Thoracic aorta (tissue), 2 donors: ENCODE results near the gene WHAMM. TPM values are rescaled to one million over a fixed set of nuclear protein-coding genes. Genes with fewer than 3 reads are reported as not detected.
A peak's percentile ranks its signal among the peaks of the same experiment; 100 is the strongest.

Experiments
- ATAC-seq: fragments of 150-250 bp; one replicate; pipeline ENCODE4 v1.8.0; 2017; ENCODE audit warnings: low read depth; ENCODE audit not compliant: insufficient number of reproducible peaks, low FRiP score
- DNase-seq: peaks from one replicate; pipeline ENCODE4 v3.0.0-alpha.2; 2020; ENCODE audit warnings: low spot score
- H3K27ac ChIP-seq, 2 donors: fragments of 200-600 bp; sonication (generic); 1 replicate in 1 of 2; 2 replicates in 1 of 2; pipeline ENCODE4 v1.5.1; 2016; ENCODE audit warnings: mild to moderate bottlenecking in 2 of 2, moderate library complexity in 2 of 2
- H3K27me3 ChIP-seq: fragments of 200-600 bp; sonication (generic); replicated peaks from 2 replicates; pipeline ENCODE4 v1.6.0; 2016; ENCODE audit warnings: mild to moderate bottlenecking; ENCODE audit not compliant: insufficient read depth
- H3K36me3 ChIP-seq: fragments of 200-600 bp; sonication (generic); one replicate; pipeline ENCODE4 v1.5.1; 2016
- H3K4me1 ChIP-seq, 2 donors: fragments of 200-600 bp; sonication (generic); 1 replicate in 1 of 2; 2 replicates in 1 of 2; pipeline versions ENCODE4 v1.5.1 to v1.6.0; 2016; ENCODE audit warnings: low read depth in 2 of 2, mild to moderate bottlenecking in 1 of 2; ENCODE audit not compliant: control insufficient read depth in 1 of 2
- H3K4me3 ChIP-seq: fragments of 200-600 bp; sonication (generic); 2 replicates; pipeline ENCODE4 v1.5.1; 2016; ENCODE audit warnings: mild to moderate bottlenecking
- H3K9me3 ChIP-seq: fragments of 200-600 bp; sonication (generic); 2 replicates; pipeline ENCODE4 v1.5.1; 2016
- total RNA-seq, 2 donors: library from RNA; depleted of rRNA; stranded (reverse); fragments of >200 nt; gene quantifications; one replicate each; pipeline versions ENCODE4 v1.1.0 to v1.2.3, GENCODE V29; 2016
- TF ChIP-seq, protein P1 (sequence below): fragments of 200-600 bp; sonication (generic); IDR thresholded peaks from one replicate; pipeline ENCODE4 v1.5.1; 2019; ENCODE audit warnings: antibody characterized with exemption

WHAMM gene
- total RNA-seq, 2 donors from 2014 or later = 8.1 to 9.9 TPM

DNA sequence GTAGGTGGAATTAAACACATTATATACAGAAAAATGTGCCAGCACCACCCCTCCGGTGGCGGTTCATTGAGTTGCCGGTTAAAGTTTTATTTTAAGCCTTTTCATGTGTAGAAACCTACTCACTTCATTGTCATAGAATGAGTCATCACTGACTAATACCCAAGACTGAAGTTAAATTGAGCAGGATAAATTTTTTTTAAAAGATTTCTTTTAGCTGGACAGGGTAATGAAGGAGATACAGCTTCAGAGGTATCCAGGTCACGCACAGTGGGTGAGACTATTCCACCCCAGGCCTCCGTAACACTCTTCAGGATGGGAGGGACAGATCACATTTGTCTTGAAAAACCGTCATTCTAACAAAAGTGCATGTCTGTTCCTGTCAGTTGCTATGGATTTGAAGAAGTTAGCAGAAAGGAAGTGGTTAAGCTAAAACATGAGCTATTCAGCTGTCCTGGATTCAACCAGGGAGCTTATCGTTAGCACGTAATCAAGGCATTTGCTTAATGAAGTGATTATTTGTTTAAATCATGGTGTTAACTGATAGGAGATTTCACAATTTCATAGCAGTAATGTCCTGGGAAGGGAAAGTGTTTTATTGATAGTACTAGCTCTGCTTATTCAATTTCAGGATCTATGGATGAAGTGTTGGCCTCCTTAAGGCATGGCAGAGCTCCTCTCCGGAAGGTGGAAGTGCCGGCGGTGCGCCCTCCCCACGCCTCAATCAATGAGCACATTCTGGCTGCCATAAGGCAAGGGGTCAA lies 23.4 kb downstream of the WHAMM start:
- H3K9me3 ChIP-seq = no peaks in the 10 kb centered on the region
- H3K27me3 ChIP-seq = no peaks in the 10 kb centered on the region
- DNase-seq = no peak
- H3K4me3 ChIP-seq = no peak overlapping the region
- peak; percentile 63 for ATAC-seq
- peak overlapping the region in 1 of 2 donors; percentile 9 for H3K27ac ChIP-seq
- TF ChIP-seq, protein P1, sequence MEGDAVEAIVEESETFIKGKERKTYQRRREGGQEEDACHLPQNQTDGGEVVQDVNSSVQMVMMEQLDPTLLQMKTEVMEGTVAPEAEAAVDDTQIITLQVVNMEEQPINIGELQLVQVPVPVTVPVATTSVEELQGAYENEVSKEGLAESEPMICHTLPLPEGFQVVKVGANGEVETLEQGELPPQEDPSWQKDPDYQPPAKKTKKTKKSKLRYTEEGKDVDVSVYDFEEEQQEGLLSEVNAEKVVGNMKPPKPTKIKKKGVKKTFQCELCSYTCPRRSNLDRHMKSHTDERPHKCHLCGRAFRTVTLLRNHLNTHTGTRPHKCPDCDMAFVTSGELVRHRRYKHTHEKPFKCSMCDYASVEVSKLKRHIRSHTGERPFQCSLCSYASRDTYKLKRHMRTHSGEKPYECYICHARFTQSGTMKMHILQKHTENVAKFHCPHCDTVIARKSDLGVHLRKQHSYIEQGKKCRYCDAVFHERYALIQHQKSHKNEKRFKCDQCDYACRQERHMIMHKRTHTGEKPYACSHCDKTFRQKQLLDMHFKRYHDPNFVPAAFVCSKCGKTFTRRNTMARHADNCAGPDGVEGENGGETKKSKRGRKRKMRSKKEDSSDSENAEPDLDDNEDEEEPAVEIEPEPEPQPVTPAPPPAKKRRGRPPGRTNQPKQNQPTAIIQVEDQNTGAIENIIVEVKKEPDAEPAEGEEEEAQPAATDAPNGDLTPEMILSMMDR = no peak
- H3K4me1 ChIP-seq = peaks cover 8 to 18% of the 10 kb centered on the region in 2 donors
- peaks cover 73% of the 10 kb centered on the region for H3K36me3 ChIP-seq

DNA sequence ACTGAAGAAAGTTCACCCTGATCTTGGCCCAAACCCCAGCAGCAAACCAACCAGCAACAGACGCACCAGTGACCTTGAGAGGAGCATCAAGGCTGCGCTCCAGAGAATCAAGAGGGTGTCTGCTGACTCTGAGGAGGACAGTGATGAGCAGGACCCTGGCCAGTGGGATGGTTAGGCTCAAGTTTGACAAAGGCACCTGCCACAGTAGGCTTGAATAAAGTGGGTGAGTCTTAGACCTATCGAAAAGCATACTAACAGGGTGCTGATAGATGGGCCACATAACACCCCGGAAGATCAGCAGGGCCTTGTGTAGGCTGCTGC lies 23.9 kb downstream of the WHAMM start:
- peaks cover 8 to 18% of the 10 kb centered on the region in 2 donors for H3K4me1 ChIP-seq
- DNase-seq (no peak), ATAC-seq (no peak)
- TF ChIP-seq, protein P1 = no peak
- H3K36me3 ChIP-seq = peaks cover 72% of the 10 kb centered on the region
- H3K27ac ChIP-seq = no peak overlapping the region
- no peak overlapping the region for H3K4me3 ChIP-seq
- no peaks in the 10 kb centered on the region for H3K9me3 ChIP-seq
- H3K27me3 ChIP-seq = no peaks in the 10 kb centered on the region

DNA sequence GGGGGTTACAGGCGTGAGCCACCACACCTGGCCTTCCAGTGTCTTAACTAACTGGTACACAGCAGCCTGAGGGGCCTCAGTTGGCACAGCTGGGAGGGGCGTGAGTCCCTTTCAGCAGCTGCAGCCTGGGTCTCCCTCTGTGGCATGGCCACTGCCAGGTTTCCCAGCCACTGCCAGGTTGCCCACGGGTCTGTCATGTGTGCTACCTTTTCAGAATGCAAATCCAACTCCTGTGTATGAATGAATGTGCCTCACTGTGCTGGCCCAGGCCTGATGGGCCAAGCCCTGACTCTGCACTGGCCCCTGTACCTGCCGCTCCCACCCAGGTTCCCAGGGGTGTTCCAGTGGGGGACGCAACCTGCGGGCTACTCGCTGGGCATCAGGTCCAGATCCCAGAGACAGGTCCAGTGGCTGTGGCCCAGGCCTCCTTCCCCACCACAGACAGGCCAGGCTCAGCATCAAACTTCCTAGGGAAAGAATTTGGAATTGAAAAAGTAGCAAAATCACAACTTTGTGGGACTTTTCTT lies 26.0 kb downstream of the WHAMM start:
- Histone ChIP-seq H3K27ac (no peak overlapping the region), H3K4me1 (peaks cover 8 to 18% of the 10 kb centered on the region in 2 donors), H3K9me3 (no peaks in the 10 kb centered on the region), H3K27me3 (no peaks in the 10 kb centered on the region), H3K36me3 (peaks cover 59% of the 10 kb centered on the region), H3K4me3 (no peak overlapping the region)
- TF ChIP-seq, protein P1 = no peak
- DNase-seq (no peak), ATAC-seq (no peak)

DNA sequence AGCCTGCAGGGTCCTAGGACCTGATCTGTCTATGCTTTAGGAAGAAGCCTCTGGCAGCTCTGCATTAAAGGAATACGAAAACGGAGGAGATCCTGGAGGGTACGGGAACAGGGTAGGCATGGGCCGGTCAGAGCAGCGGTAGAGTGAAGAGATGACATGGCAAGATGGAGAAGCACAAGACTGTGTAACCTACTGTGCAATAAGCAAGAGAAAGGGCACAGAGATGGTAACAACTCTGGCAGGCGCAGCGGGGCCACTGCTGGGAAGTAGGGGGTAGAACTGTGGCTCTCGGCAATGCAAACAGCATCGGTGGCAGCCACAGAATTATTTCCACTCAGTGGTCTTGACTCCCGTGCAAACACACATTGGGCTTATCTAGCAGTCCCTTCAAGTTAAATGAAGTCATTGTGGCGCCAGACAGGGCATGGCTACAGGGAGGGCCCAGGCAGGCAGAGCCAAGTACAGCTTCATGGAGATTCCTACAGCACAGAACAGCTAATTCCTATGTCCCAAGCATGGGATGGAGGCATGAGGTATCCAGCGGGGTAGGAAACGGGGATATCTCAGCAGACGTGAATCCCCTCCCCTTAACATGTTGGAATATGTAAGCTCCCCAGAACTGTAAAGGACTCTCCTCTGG lies 28.8 kb downstream of the WHAMM start:
- Histone ChIP-seq H3K9me3 (no peaks in the 10 kb centered on the region), H3K27me3 (no peaks in the 10 kb centered on the region), H3K4me1 (peaks cover 0 to under 1% of the 10 kb centered on the region in 2 donors), H3K36me3 (peaks cover 44% of the 10 kb centered on the region), H3K4me3 (no peak overlapping the region), H3K27ac (no peak overlapping the region)
- DNase-seq (no peak), ATAC-seq (no peak)
- TF ChIP-seq, protein P1 = no peak

DNA sequence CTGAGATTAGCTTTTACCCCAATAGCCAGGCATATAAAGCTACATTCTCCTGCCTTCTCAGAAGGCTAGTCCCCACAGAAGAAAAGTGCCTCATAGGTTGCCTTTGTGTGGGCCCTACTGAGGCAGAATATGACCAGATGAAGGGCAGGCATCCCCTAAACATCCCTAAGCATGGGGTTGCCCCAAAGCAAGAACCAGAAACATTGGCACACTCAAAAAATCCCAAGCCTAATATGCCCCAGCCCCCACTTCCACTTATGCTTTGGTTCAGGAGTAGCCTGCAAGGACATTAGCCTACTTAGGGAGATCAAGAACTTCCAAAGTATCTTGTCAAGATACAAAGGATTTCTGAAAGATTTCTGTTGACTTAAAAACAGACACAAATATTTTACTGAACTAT lies 29.7 kb downstream of the WHAMM start:
- no peaks in the 10 kb centered on the region for H3K9me3 ChIP-seq
- H3K4me3 ChIP-seq = no peak overlapping the region
- no peaks in the 10 kb centered on the region for H3K4me1 ChIP-seq
- TF ChIP-seq, protein P1 = no peak
- ATAC-seq (no peak), DNase-seq (no peak)
- H3K27ac ChIP-seq = no peak overlapping the region
- no peaks in the 10 kb centered on the region for H3K27me3 ChIP-seq
- peaks cover 35% of the 10 kb centered on the region for H3K36me3 ChIP-seq
